ENCODE data around the gene HS6ST3.
"Not testable (repeated sequence)": the region's sequence is repeated elsewhere in the genome, so short reads cannot be mapped to it uniquely, and the experiment has no call there.

GRCh38 chr13:96778302-96778701 lies 688.4 kb downstream of the HS6ST3 start:
- TF ChIP-seq CTCF (IDR thresholded peaks at IDR 0.05; ENCODE audit: poor library complexity); EZH2 (IDR thresholded peaks at IDR 0.05; ENCODE audit: borderline replicate concordance); EZH2phosphoT487 (IDR thresholded peaks at IDR 0.05; ENCODE audit: low read depth, severe bottlenecking, unreplicated experiment): not testable (repeated sequence)

Measured in hepatocyte (in vitro differentiated cells).